Anterior cingulate cortex (tissue), 58 donors: Measurements from ENCODE around the gene SKAP2.
A peak's percentile ranks its signal among the peaks of the same experiment; 100 is the strongest.

Source experiments
- DNase-seq, 58 donors: peaks; one replicate each; lab custom pipeline; 2025; lab: John Stamatoyannopoulos, UW

Gene SKAP2, protein sequence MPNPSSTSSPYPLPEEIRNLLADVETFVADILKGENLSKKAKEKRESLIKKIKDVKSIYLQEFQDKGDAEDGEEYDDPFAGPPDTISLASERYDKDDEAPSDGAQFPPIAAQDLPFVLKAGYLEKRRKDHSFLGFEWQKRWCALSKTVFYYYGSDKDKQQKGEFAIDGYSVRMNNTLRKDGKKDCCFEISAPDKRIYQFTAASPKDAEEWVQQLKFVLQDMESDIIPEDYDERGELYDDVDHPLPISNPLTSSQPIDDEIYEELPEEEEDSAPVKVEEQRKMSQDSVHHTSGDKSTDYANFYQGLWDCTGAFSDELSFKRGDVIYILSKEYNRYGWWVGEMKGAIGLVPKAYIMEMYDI

DNA sequence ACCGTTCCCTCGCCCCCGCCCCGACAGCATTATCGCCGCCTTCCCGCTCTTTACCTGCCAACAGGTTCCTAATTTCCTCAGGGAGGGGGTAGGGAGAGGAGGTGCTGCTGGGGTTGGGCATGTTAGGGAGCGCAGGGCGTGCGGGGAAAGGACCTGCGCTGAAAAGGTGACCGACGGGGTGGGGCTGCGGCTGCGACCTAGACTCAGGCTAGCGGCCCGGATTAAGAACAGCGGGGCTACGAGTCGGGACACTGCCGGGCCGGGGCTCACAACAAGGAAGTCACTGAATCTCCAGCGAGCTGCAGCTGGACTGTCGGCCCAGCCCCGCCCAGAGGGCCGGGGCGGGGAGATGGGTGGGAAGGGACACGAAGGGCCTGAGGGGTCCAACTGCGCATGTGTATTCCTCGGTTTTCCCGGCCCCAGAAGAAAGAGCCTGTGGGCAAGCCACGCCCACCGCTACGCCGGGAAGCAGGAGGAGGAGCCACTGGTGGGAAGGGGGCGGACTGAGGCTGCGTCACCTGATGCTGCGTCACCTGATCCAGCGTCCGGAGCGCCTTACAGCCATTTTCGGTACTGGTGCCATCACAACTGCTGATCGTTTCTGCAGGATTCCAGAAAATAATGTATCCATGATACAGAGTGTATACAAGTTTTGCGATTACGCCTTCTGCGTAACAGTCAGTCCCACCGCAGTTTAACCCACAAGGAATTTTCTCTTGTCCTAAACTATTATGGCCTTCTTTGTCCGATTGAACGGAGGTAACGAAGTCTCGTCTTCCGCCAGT lies at the start of gene SKAP2:
SKAP2 (minus strand) TSS at position 282 of the 785 bp plus-strand sequence; CDS start at position 121, 161 bp downstream.
- DNase-seq = peak; percentile 63 to 98 (median 94)

DNA sequence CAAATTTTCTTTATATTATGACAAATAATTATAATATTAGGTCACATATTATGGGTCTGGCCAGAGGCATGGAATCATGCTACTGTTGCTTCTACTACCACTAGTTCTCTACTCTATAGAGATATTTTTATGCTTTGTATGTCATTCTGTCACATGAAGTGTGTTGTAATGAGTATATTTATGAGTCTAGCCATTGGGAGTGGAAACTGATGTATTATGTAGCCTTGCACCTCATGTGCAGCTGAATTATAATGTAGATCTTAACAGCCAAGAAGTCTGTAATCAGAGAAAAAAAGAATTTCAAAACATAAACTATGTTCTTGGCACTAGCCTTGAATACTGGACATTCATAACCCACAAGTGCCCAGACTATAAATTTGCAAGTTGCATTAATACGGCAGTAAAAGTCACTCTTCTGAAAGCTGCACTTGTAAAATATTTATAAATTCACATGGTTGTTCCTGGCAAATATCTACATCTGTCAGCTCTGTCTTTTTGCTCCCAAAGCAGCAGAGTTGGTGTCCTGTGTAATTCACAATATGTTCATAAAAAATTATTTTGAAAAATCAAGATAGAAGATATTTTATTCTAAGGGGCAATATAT lies 48.6 kb upstream of the SKAP2 start:
- DNase-seq = no peak

DNA sequence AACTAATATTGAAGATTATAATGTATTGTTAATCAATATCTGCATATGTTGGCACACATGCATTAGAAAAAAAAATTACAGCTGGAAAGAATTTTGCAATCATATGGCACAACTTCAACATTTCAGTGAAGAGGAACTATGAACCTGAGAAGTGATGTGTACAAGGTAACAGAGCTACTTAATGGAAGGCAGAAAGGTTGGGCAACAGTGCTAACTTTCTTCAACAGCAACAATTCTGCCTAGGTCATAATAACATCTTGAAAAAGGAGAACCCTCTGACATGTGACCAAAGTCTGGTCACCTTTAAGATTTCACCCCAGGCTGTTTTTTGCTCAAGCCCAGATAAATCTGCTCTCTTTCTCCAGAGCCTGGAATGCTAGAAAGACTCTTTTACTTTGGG lies 47.9 kb upstream of the SKAP2 start:
- no peak for DNase-seq

DNA sequence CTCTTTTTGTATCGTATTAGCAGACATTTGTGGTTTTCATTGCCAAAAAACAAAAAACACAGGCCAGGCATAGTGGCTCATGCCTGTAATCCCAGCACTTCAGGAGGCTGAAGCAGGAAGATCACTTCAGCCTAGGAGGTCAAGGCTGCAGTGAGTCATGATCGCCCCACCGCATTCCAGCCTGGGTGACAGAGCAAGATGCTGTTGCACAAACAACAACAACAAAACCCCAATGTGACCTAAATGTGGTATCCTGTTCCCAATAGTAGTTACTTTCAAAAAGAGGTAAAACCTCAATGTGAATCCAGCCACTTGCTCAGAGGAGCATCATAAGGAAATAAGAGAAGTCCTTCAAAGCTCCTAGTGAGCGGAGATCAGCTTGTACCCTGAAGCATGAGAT lies 45.8 kb upstream of the SKAP2 start:
- no peak for DNase-seq

DNA sequence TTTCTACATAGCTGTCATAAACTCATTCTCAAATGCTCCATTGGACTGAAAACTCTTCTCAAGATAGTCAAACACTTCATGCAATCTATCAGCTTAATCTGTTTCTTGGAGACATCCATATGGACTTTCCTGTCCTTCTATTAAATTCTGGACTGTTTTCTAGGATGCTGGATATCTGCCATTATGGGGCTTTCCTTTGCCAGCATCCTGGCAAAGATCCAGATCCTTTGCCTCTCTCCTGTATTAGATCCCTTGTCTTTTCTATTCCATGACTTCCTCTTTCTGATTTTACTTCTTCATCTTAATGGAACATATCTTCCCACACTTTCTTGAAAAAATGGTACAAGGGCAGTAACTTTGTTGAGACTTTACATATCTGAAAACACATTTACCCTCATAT lies 35.9 kb upstream of the SKAP2 start:
- DNase-seq = no peak

DNA sequence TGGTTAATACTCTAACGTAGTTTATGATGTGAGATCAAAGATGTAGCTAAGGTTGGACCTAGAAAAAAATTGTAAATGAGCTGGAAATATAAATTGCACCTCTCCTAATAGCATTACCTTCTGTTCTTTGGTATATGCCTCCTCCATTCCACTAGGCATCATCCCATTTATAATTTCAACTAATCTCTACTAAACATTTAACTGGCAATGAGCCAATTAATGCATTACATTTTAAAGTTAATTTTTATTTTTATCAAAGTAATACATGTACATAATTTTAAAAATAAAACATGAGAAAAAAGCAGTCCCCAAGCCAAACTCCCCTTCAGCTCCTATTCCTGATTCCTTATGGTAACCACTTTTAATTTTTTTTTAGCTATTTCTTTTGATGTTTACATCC lies 35.1 kb upstream of the SKAP2 start:
- no peak for DNase-seq

DNA sequence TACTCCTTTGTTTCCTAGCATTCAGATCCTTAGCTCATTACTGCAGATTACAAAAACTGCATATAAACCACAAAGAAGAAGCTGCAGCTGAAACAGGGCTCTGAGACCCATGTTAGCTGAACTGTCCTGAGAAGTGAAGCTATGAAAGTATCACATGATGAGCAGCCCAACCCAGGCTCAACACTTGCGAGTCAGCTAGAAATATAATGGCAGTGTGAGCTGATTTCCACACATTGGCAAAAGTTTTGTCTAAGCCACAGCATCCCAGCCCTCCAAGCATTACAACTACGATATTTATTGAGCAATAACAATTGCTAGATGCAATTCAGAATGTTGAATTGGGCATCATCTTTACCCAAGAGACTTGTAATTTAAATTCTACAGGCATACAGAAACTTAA lies 34.5 kb upstream of the SKAP2 start:
- no peak for DNase-seq

DNA sequence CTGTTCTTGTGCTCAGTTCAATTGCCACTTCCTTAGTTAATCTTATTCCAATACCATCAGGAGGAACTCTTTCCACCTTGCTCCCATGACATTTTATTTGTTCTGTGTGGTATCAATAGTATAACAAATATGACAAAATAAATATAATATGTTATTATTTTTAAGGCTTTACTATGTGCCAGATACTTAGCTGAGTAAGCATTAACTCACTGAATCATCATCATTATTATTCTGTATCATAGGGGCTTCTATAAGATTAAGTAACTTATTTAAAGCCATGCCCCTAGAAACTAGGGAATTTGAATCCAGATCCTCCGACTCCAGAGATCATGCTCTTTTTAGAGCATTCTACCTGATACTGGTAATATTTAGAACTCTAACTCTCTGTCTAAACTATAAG lies 33.5 kb upstream of the SKAP2 start:
- DNase-seq = no peak

DNA sequence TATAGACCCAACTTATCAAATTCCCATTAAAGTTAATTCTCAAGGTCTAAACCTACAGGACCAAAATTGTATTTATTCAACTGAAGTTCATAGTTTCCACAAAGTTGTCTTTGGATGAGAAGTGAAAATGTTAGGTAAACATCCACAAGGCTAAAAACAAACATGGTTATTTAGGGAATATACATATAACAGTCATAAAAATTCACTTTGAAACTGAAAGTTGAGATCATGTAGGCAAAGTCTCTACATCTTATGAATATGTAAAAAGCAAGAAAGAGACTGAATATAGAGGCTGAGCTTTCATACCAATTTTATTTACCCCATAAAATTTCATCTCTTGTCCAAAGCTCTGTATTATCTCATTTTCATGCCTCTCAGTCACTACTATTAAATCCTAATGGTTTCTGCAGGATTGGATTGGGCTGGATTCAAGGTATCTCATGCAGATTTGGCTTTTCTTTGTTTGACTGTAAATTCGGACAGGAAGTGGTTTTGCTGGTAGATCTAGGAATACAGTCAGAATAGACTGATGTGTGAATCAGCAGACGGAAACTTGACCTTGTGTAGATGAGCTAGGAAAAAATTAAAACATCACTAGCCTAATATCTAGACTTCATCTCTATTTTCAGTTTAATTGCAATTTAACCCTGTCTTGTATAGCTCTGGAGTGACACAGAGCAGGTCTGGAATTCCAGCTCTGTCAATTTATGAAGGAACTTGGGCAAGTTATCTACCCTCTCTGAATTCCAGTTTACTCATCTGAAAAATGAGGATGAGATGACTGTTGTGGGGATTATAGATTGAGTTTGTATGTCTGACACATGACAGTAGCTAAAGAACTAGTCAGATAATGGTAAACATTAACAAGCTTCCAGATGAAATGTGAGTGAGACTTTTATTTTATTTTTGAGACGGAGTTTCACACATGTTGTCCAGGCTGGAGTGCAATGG lies 27.3 kb upstream of the SKAP2 start:
- DNase-seq = no peak

DNA sequence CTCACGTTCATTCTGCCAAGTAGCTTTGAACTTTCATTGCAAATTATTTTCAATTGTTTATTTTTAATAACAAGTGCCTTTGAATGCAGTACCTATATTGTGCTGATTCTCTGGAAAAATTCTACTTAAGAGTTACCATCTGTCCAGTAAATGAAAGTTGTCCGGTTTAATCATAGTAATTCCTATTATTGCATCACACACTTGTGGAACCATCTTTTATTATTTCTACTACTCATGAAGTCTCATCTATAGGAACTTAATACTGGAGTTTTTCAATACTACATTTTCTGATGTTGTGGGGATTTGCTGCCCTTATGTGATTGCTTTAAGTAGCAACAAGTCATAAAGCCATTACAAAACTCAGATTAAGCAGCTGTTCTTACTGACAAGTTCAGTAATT lies 16.5 kb upstream of the SKAP2 start:
- DNase-seq = no peak

DNA sequence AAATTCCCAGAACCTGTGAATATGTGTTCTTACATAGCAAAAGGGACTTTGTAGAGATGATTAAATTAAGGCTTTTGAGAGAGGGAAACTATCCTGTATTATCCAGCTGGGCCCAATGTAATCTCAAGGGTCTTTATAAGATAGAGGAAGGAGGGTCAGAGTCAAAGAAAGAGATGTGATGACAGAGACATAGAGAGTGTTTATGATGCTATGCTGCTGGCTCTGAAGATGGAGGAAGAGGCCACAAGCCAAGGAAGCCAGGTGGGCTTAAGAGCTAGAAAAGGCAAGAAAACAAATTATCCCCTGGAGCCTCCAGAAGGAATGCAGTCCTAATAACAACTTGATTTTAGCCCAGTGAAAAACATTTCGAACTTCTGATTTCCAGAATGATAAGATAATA lies 15.3 kb upstream of the SKAP2 start:
- no peak for DNase-seq

DNA sequence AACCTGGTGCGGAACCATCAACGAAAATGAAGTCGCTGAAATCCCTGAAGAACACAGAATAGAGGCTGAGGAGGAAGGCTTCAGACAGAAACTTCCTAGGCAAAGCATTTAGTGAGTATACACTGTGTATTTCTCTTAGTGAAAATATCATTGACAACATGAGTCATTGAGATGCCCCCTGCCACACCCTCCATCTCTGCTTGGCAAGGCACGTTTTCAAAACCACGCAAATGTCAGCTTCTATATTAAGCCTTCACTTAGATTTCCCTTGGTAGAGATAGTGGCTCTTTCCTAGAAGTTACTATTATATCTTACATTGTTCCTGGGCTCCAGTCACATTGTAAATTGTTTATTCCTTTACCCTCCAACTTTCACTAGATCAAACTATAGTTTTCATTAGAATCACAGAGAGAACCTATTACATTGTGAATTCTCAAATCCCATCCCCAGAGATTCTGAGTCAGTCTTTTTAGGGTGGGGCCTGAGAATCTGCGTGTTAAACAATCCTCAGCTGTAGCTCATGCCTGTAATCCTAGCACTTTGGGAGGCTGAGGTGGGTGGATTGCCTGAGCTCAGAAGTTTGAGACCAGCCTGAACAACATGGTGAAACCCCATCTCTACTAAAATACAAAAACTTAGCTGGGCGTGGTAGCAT lies 4.6 kb upstream of the SKAP2 start:
- no peak for DNase-seq

DNA sequence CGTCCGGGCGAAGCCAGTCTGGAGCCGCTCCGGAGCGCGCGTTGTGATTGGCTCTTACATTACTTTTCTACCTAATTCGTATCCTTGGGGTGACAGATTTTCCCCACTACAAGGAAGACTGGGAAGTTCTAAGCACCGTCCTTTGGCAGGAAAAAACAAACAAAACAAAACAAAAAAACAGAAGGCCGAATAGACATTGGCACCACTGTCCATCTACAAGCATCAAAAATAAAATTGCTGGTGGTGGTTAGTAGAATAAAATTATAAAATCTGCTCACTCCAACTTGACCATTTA lies 651 bp upstream of the SKAP2 start:
- peak in 16 of 58 donors; percentile 34 to 78 (median 56) for DNase-seq

DNA sequence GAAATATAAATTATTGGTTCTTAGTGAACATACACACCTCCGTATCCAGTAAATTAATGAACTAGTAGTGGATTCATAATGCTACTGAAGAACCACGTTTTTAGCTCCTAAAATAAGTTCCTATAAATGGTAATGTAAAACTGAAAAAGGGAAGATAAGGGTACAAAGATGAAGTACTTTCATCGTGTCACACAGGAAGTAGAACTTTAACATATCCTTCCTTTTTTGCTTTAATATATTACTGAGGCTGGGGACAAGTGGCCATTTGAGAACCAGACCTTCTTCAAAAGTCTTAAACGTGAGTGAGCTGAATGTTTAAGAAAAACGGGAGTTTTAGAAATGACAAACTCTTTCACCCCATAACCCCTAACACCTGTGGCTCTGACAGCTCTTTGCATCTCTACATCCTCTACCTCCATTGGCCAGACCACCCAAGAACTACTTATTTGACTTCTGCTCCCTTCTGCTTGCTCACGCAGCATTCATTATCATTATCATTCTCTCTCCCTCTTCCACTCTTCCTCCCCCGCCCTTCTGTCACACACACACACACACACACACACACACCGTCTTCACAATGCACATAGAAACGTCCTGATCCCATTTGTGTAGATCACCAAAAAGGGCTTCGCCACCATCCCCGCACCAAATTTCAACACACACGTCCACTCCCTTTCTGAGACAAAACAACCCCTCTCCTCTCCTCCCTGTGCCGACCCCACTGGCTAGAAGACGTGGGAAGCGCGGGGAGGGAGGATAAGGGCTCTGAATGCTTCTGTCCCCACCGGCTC lies 677 bp downstream of the SKAP2 start:
- peak in 14 of 58 donors; percentile 14 to 48 (median 34) for DNase-seq

DNA sequence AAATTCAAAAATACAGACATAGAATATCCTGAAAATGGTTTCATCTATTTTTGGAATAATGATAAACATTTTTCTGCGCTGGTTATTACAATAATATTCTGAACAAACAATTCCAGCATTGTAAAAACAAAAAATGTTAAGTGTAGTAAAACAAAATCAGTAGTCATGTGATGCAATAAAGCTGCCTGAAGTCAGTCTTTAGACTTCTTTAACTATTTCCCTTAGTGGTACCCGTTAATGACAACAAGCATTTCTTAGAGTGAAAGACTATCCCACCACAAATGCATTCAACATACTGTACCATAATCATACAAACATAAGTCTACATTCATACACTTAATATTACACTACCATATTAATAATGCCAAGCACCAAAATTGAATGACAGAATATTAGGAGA lies 1.6 kb downstream of the SKAP2 start:
- no peak for DNase-seq

DNA sequence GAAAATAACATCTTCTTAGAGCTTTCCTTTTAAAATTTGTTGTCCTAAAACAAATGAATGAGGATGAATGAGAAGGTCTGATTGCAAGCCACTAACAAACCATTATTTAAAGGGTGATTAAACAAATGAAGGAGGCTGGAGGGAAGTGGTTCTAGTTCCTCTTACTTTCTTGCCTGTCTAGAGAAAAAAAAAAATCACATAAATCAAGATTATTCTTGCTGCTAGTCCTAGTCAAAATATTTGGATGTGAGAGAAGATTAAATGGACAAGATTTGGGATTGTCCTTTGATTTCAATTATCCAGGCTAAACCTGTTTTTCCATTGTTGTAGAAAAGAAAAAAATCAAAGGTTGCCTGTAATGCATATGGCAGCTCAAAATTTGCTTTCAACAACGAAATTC lies 3.3 kb downstream of the SKAP2 start:
- no peak for DNase-seq

DNA sequence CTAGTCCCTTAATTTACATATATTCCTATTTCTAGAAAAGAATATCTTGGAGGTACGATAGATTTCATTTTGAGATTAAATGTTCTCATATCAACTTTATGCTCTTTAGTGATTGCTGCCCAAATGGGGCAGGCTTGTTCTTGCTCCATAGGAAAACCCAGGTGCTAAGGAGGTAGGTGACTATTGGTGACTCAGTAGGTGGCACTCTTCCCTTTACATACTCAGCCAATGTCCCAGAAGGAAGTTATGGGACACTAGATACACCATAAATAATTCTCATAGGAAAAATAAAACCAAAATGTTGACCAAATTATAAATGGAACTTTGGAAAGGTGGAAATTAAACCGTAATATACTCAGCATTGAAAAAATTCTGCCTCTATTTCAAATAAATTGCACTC lies 4.0 kb downstream of the SKAP2 start:
- no peak for DNase-seq

DNA sequence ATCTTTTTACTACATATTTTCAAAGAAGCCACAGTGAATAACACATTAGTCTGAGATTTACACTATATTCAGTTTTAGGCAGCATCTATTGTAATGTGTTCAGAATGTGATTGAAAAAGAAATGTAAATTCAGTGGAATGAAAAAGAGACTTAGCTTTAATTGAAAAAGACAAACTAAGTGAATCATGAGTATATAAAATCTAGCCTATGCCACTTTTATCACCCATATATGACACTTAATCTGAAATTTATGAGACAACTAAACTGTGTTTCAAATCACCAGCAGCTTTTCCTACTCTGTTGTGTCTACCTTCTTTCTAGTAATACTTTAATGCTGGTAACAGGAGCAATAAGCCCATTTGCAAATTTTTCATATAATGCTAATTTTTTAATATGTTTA lies 4.7 kb downstream of the SKAP2 start:
- DNase-seq = no peak

DNA sequence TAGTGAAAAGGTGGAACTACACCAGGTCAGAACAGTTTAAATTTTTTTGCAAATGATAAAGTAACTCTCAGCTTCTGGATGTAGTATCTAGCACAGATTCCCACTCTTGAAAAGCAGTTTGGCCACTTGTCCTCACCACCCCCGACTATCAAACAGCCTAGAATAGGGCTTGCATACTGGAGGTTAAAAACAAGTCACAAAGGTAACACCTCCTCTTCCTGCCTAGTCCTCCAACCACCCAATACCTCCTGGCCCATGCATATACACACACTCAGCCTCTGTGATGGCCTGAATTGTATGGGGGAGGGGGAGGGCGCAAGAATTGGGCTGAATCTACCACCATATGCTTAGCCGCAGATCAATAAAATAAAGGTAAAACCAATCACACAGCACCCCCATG lies 5.7 kb downstream of the SKAP2 start:
- no peak for DNase-seq
